Cardiac muscle cell (in vitro differentiated cells and primary cell): ENCODE data around the gene MEIOSIN. TPM values are rescaled to one million over a fixed set of nuclear protein-coding genes. Genes with fewer than 3 reads are reported as not detected.

Source experiments
- DNase-seq, 2 donors: peaks; one replicate each; pipeline versions ENCODE4 v3.0.0 to v3.0.0-alpha.2; 2010 to 2017; ENCODE audit warnings: low read depth in 1 of 2, low spot score in 1 of 2
- H3K27ac ChIP-seq: fragments of 200-600 bp; sonication (generic); 2 replicates; pipeline ENCODE4 v1.5.1; 2016
- H3K27me3 ChIP-seq: fragments of 200-600 bp; sonication (generic); 2 replicates; pipeline ENCODE4 v1.6.0; 2016; ENCODE audit warnings: control low read depth
- H3K36me3 ChIP-seq: fragments of 200-600 bp; sonication (generic); 2 replicates; pipeline ENCODE4 v1.5.1; 2016; ENCODE audit warnings: control low read depth
- H3K4me1 ChIP-seq: fragments of 200-600 bp; sonication (generic); 2 replicates; pipeline ENCODE4 v1.8.1; 2017; ENCODE audit warnings: low read depth, mild to moderate bottlenecking, mixed run types
- H3K4me3 ChIP-seq: fragments of 200-600 bp; sonication (generic); 2 replicates; pipeline ENCODE4 v1.5.1; 2016; ENCODE audit warnings: mild to moderate bottlenecking
- H3K9me3 ChIP-seq: fragments of 200-600 bp; sonication (generic); 2 replicates; pipeline ENCODE4 v1.5.1; 2017; ENCODE audit warnings: low read depth, mild to moderate bottlenecking, control low read depth
- polyA plus RNA-seq: library from polyadenylated mRNA; unstranded; fragments of >200 nt; fragmentation: Nextera tagmentation; extraction: Ambion mirVana; gene quantifications from 2 replicates; pipeline ENCODE4 v1.2.1, GENCODE V29; 2016
- total RNA-seq: library from RNA; depleted of rRNA; stranded (reverse); fragments of >200 nt; gene quantifications from 2 replicates; pipeline ENCODE4 v1.2.3, GENCODE V29; 2016
- TF ChIP-seq, protein P1 (sequence below): IDR thresholded peaks from 2 replicates; pipeline ENCODE4 v1.5.1; 2012; ENCODE audit warnings: low read depth, mild to moderate bottlenecking, low read length

The MEIOSIN gene
- total and polyA plus RNA-seq, 2 experiments from 2014 or later = 0.18 to 0.33 TPM

DNA sequence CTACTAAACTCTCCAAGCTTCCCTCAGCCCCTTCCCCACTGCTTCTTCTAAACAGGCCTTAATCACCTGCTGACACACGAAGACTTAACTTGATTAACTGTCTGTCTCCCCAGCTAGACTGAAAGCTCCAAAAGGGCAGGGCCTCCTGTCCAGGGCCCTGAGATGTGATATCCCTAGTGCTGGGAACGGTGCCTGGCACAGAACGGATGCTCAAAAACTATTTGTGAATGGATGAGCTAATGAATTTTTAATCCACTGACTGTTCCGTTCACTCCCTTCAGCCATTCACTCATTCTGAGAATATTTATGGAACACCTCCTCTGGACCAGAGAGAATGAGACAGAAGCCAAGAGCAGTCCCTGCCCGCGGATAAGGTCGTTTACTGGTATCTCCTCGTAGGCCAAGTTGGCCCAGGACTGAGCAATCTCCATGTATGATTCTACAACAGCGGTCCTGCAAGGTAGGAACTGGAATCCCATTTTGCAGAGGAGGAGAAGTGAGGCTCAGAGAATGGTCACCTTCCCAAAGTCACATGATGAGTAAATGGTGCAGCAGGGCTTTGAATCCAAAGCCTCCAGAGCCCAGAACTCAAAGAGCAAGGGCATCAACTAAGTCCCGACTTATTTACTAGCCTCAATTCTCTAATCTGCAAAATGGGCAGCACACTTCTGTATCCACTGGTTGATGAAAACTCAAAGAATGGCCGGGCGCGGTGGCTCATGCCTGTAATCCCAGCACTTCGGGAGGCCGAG lies 56.0 kb downstream of the MEIOSIN start:
- peaks cover 26% of the 10 kb centered on the region for H3K36me3 ChIP-seq
- H3K27ac ChIP-seq = no peak overlapping the region
- no peak for DNase-seq
- peaks cover 15% of the 10 kb centered on the region for H3K4me1 ChIP-seq
- no peak overlapping the region for H3K4me3 ChIP-seq
- H3K9me3 ChIP-seq = no peaks in the 10 kb centered on the region
- H3K27me3 ChIP-seq = no peaks in the 10 kb centered on the region
- TF ChIP-seq, protein P1, sequence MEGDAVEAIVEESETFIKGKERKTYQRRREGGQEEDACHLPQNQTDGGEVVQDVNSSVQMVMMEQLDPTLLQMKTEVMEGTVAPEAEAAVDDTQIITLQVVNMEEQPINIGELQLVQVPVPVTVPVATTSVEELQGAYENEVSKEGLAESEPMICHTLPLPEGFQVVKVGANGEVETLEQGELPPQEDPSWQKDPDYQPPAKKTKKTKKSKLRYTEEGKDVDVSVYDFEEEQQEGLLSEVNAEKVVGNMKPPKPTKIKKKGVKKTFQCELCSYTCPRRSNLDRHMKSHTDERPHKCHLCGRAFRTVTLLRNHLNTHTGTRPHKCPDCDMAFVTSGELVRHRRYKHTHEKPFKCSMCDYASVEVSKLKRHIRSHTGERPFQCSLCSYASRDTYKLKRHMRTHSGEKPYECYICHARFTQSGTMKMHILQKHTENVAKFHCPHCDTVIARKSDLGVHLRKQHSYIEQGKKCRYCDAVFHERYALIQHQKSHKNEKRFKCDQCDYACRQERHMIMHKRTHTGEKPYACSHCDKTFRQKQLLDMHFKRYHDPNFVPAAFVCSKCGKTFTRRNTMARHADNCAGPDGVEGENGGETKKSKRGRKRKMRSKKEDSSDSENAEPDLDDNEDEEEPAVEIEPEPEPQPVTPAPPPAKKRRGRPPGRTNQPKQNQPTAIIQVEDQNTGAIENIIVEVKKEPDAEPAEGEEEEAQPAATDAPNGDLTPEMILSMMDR = no peak

DNA sequence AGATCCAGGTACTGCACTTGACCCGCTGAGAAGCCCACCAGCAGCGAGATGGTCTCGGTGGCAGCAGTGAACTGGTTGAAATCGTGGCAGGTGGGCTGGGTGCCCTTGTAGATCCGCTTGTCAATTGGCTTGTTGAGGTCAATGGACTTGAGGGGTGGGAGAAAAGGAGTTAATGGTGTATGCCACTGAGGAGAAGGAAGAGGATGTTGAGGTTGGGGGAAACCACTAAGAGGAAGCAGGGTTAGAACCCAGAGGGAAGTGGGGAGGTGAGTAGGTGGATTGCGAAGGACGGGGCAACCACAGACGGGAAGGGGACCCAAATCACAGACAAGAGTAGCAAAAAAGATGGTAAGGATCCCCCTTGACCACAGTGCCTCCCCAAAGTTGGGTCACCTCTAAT lies 57.7 kb downstream of the MEIOSIN start:
- H3K27ac ChIP-seq = no peak overlapping the region
- peaks cover 20% of the 10 kb centered on the region for H3K36me3 ChIP-seq
- no peaks in the 10 kb centered on the region for H3K27me3 ChIP-seq
- TF ChIP-seq, protein P1 = no peak
- H3K4me1 ChIP-seq = peaks cover 10% of the 10 kb centered on the region
- H3K9me3 ChIP-seq = no peaks in the 10 kb centered on the region
- DNase-seq = no peak
- H3K4me3 ChIP-seq = peak overlapping the region; percentile 98

DNA sequence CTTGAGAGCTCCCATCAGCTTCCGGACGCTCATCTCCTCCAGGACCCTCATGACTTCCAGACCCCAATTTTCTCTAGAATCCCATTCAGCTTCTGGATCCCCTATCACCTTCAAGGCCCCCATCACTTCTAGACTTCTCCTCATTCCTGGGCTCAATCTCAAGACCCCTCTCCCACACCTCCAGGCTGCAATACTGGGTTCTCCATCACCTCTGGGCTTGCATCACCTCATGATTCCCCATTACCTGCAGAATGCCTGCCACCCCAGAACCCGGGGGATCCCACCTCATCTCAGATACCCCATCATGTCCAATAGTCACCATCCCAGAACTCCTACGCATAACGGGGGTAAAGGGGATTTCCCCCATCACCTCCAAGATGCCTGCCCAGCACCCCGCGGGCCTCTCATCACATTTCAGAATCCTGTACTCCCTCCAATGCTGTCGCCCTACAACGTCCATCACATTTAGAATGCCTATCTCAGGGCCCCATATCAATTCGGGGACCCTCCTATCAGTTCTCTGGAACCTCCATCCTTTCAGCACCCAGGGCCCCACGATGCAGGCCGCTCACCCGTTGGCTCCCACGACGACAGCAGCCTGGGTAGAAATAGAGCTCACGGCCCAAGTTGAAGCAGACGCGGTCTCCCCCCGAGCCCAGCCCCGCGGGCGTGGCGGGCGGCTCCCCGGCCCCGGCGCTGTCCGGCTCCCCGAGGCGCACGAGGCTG lies 58.7 kb downstream of the MEIOSIN start:
- H3K27me3 ChIP-seq = no peaks in the 10 kb centered on the region
- TF ChIP-seq, protein P1 = no peak
- no peak for DNase-seq
- H3K36me3 ChIP-seq = peaks cover 16% of the 10 kb centered on the region
- peak overlapping the region; percentile 98 for H3K4me3 ChIP-seq
- H3K27ac ChIP-seq = peak overlapping the region; percentile 87
- no peaks in the 10 kb centered on the region for H3K9me3 ChIP-seq
- H3K4me1 ChIP-seq = peaks cover 10% of the 10 kb centered on the region

DNA sequence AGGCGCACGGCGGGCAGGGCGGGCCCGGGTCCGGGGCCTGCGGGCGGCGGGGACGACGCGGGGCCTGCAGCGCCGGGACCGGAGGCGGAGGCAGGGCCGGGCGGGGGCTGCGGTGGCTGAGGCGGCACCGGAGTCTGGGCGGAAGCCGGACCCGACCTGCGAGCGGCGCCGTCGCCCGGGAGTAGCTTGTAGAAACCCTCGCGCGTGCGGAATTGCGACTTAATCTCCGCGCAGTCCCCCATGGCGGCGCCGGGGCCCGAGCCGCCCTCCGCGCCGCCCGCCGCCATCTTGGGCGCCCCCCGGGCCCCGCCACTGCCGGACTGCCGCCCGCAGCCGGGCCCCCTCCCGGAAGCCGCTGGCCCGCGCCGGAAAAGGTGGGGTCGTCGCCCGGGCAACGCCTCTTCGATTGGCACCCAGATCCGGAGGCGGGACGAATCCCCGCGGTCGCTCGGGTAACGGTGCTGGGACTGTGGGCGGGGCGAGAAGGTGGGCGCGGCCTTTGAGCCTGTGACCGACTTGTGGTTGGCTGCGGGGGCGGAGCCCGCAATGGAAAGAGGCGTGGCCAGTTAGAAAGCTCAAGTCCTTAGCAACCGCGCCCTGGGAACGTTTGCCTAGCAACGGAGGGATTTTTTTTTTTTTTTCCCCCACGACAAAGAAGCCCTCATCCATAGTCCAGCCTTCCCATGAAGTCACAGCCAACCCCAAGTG lies 59.4 kb downstream of the MEIOSIN start, which contains the start of gene DMWD:
Gene DMWD, minus strand, starts transcription at position 376 of the 708 bp plus-strand sequence. Its CDS starts 89 bp downstream, at position 287.
- H3K27me3 ChIP-seq = no peaks in the 10 kb centered on the region
- peaks cover 14% of the 10 kb centered on the region for H3K36me3 ChIP-seq
- peaks cover 10% of the 10 kb centered on the region for H3K4me1 ChIP-seq
- peak within 1 kb of the TSS; percentile 87 for H3K27ac ChIP-seq
- TF ChIP-seq, protein P1 = no peak
- no peaks in the 10 kb centered on the region for H3K9me3 ChIP-seq
- H3K4me3 ChIP-seq = peak within 1 kb of the TSS; percentile 98
- DNase-seq = peak; percentile 99 to 100

DNA sequence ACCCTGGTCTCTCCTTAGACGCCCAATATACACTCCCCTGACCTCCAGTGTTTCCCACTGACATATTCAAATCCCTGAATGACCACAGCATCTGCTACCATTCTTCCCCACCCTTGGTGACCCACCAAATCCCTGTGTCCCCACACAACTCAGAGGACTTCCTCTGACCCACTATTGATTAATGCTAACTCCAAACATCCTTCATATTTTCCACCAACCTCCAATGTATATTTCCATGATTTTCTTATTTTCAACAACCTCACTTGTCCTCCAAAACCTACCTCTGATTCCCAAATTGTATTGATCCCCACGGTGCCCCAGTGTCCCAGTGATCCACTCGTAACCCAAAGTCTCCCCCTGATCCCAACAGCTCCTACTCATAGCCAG lies 59.9 kb downstream of the MEIOSIN start:
- no peaks in the 10 kb centered on the region for H3K27me3 ChIP-seq
- H3K9me3 ChIP-seq = no peaks in the 10 kb centered on the region
- no peak overlapping the region for H3K27ac ChIP-seq
- TF ChIP-seq, protein P1 = no peak
- DNase-seq = no peak
- H3K36me3 ChIP-seq = peaks cover 13% of the 10 kb centered on the region
- no peak overlapping the region for H3K4me3 ChIP-seq
- peaks cover 10% of the 10 kb centered on the region for H3K4me1 ChIP-seq
